Measurements from ENCODE around the gene DLG2. TPM values are rescaled to one million over a fixed set of nuclear protein-coding genes. Genes with fewer than 3 reads are reported as not detected.

The DLG2 gene
- polyA plus RNA-seq, 3 donors = 0.24 to 0.39 TPM; not detected in 1

GRCh38 chr11:84899134-84899533, 728.0 kb downstream of the DLG2 start:
- intact Hi-C loops (cut with micrococcal nuclease) = no loop called here
- Mint-ChIP-seq H3K4me3 (no peak overlapping the region), H3K9me3 (peaks cover 0 to 1% (median 0%) of the 10 kb centered on the region in 7 donors), H3K27ac (no peak overlapping the region), H3K4me1 (no peaks in the 10 kb centered on the region), H3K36me3 (no peaks in the 10 kb centered on the region), H3K27me3 (ENCODE audit: low read depth in 3 of 3) (peaks cover 0 to 3% (median 0%) of the 10 kb centered on the region in 3 donors)
- Histone ChIP-seq H3K9me3 (replicated peaks in 1 of 2; ENCODE audit: control insufficient read depth in 1 of 2, insufficient read depth in 1 of 2, low read length in 2 of 2) (peaks cover 0 to 3% of the 10 kb centered on the region in 2 donors), H2AFZ (ENCODE audit: insufficient read depth, low read depth, low read length, poor library complexity, severe bottlenecking) (no peak overlapping the region), H3K36me3 (replicated peaks in 1 of 2; ENCODE audit: control insufficient read depth in 1 of 2, insufficient read depth in 2 of 2, low read length in 2 of 2) (no peaks in the 10 kb centered on the region), H3K4me1 (ENCODE audit: control insufficient read depth in 1 of 2, insufficient read depth in 2 of 2, low read length in 2 of 2) (no peaks in the 10 kb centered on the region), H3K9ac (ENCODE audit: insufficient read depth, low read length, poor library complexity, severe bottlenecking) (no peak overlapping the region), H3K4me2 (replicated peaks; ENCODE audit: extremely low read depth, low read length, poor library complexity, severe bottlenecking) (no peak overlapping the region), H3K27ac (ENCODE audit: low read depth in 1 of 2, low read length in 2 of 2) (no peak overlapping the region), H4K20me1 (ENCODE audit: insufficient read depth, low read length) (no peaks in the 10 kb centered on the region), H3K4me3 (replicated peaks in 1 of 3; ENCODE audit: low read depth in 2 of 3, low read length in 3 of 3) (no peak overlapping the region), H3K27me3 (ENCODE audit: control insufficient read depth in 2 of 2, insufficient read depth in 2 of 2, low read length in 2 of 2) (no peaks in the 10 kb centered on the region), H3K79me2 (ENCODE audit: insufficient read depth, low read length) (no peaks in the 10 kb centered on the region)
- WGBS (ENCODE audit: insufficient coverage) = 100% methylated on average over 1 of the region's 2 CpGs
- no peak for DNase-seq
- no peak for TF ChIP-seq CTCF (IDR thresholded peaks at IDR 0.05)

GRCh38 chr11:84894666-84895065, 732.5 kb downstream of the DLG2 start:
- Histone ChIP-seq H4K20me1 (ENCODE audit: insufficient read depth, low read length) (no peaks in the 10 kb centered on the region), H2AFZ (ENCODE audit: insufficient read depth, low read depth, low read length, poor library complexity, severe bottlenecking) (no peak overlapping the region), H3K79me2 (ENCODE audit: insufficient read depth, low read length) (no peaks in the 10 kb centered on the region), H3K4me3 (replicated peaks in 1 of 3; ENCODE audit: low read depth in 2 of 3, low read length in 3 of 3) (no peak overlapping the region), H3K27me3 (ENCODE audit: control insufficient read depth in 2 of 2, insufficient read depth in 2 of 2, low read length in 2 of 2) (no peaks in the 10 kb centered on the region), H3K4me2 (replicated peaks; ENCODE audit: extremely low read depth, low read length, poor library complexity, severe bottlenecking) (no peak overlapping the region), H3K36me3 (replicated peaks in 1 of 2; ENCODE audit: control insufficient read depth in 1 of 2, insufficient read depth in 2 of 2, low read length in 2 of 2) (no peaks in the 10 kb centered on the region), H3K4me1 (ENCODE audit: control insufficient read depth in 1 of 2, insufficient read depth in 2 of 2, low read length in 2 of 2) (no peaks in the 10 kb centered on the region), H3K27ac (ENCODE audit: low read depth in 1 of 2, low read length in 2 of 2) (no peak overlapping the region), H3K9me3 (replicated peaks in 1 of 2; ENCODE audit: control insufficient read depth in 1 of 2, insufficient read depth in 1 of 2, low read length in 2 of 2) (peaks cover 0 to 3% of the 10 kb centered on the region in 2 donors), H3K9ac (ENCODE audit: insufficient read depth, low read length, poor library complexity, severe bottlenecking) (no peak overlapping the region)
- Mint-ChIP-seq H3K4me1 (no peaks in the 10 kb centered on the region), H3K27me3 (ENCODE audit: low read depth in 3 of 3) (peaks cover 0 to 3% (median 1%) of the 10 kb centered on the region in 3 donors), H3K9me3 (peaks cover 0 to 3% (median 0%) of the 10 kb centered on the region in 7 donors), H3K4me3 (no peak overlapping the region), H3K27ac (no peak overlapping the region), H3K36me3 (no peaks in the 10 kb centered on the region)
- DNase-seq = no peak
- intact Hi-C loops (cut with micrococcal nuclease) = no loop called here
- WGBS (ENCODE audit: insufficient coverage) = 80% methylated on average over 1 of the region's 2 CpGs
- no peak for TF ChIP-seq CTCF (IDR thresholded peaks at IDR 0.05)

Data from CD14-positive monocyte (primary cell).